ENCODE data around the gene C16orf95. TPM values are rescaled to one million over a fixed set of nuclear protein-coding genes. Genes with fewer than 3 reads are reported as not detected.

C16orf95 gene
- total and polyA plus RNA-seq, 8 donors, result 1.1 to 4.7 (median 2.9) TPM

DNA sequence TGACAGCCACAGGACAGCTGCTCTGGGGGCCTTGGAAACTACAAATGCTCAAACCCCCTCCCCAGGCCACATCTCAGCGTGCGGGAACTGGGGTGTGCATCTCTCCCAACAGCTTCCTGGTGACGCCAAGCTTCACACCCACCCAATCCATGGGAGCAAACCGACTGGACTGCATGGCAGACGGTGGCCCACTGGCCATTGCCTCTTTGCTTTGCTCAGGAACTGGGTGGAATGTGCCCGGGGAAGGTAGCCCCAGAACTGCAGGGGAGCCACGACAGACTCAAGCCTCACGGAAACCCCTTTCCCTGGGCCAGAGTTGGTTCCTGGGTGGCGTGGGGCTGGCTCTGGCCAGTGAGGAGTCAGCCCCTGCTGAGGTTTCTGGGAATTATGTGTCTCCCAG, 5.2 kb upstream of the C16orf95 start:
- intact Hi-C loops (cut with DNase I), result loop anchor here in 1 of 3 donors (10.0 kb wide), 1 partner anchor 62 kb away; the partner anchor contains the start of gene FBXO31
- ATAC-seq, result no peak
- Histone ChIP-seq H3K4me1 (peaks cover 7 to 10% (median 9%) of the 10 kb centered on the region in 3 donors), H3K9me3 (no peaks in the 10 kb centered on the region), H3K4me3 (no peak overlapping the region), H3K36me3 (no peaks in the 10 kb centered on the region), H3K27ac (no peak overlapping the region), H3K27me3 (no peaks in the 10 kb centered on the region)
- 83 to 94% methylated on average over 9 of the region's 9 CpGs for WGBS, 2 donors
- DNase-seq, result peak in 1 of 6 donors; percentile 11
- TF ChIP-seq, protein P1, sequence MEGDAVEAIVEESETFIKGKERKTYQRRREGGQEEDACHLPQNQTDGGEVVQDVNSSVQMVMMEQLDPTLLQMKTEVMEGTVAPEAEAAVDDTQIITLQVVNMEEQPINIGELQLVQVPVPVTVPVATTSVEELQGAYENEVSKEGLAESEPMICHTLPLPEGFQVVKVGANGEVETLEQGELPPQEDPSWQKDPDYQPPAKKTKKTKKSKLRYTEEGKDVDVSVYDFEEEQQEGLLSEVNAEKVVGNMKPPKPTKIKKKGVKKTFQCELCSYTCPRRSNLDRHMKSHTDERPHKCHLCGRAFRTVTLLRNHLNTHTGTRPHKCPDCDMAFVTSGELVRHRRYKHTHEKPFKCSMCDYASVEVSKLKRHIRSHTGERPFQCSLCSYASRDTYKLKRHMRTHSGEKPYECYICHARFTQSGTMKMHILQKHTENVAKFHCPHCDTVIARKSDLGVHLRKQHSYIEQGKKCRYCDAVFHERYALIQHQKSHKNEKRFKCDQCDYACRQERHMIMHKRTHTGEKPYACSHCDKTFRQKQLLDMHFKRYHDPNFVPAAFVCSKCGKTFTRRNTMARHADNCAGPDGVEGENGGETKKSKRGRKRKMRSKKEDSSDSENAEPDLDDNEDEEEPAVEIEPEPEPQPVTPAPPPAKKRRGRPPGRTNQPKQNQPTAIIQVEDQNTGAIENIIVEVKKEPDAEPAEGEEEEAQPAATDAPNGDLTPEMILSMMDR (IDR thresholded peaks at IDR 0.05), result no peak
- FAIRE-seq, result no peak

DNA sequence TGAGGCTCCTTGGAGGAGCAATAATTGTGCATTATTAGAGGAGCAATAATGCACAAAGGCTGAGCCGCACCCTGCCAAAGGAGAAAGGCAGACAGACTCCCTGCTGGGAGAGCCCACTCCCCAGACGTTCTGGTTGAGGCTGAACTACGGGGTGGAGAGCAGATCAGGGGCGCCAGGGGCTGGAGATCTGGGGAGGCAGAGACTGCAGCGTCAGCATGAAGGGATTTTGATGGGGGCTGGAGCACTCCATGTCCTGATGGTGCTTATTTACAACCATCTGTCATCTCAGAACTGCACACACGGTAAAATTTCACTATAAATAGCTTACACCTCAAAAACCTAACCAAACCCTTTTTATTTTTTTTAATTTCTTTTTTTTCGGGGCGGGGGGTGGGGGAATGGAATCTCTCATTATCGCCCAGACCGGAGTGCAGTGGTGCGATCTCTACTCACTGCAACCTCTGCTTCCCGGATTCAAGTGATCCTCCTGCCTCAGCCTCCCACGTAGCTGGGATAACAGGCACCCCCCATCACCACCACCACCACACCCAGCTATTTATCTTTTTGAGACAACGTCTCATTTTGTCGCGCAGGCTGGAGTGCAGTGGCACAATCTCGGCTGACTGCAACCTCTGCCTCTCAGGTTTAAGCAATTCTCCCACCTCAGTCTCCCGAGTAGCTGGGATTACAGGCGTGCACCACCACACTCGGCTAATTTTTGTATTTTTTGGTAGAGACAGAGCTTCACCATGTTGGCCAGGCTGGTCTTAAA, 4.3 kb upstream of the C16orf95 start:
- H3K4me3 ChIP-seq, result no peak overlapping the region
- H3K36me3 ChIP-seq, result no peaks in the 10 kb centered on the region
- 79 to 81% methylated on average over 20 of the region's 20 CpGs for WGBS, 2 donors
- H3K27me3 ChIP-seq, result no peaks in the 10 kb centered on the region
- intact Hi-C loops (cut with DNase I), result loop anchor here in 1 of 3 donors (10.0 kb wide), 1 partner anchor 63 kb away; the partner anchor contains the start of gene FBXO31
- H3K9me3 ChIP-seq, result no peaks in the 10 kb centered on the region
- TF ChIP-seq, protein P1 (IDR thresholded peaks at IDR 0.05), result no peak
- DNase-seq (no peak), FAIRE-seq (no peak), ATAC-seq (no peak)
- peaks cover 7 to 10% (median 9%) of the 10 kb centered on the region in 3 donors for H3K4me1 ChIP-seq
- H3K27ac ChIP-seq, result no peak overlapping the region

DNA sequence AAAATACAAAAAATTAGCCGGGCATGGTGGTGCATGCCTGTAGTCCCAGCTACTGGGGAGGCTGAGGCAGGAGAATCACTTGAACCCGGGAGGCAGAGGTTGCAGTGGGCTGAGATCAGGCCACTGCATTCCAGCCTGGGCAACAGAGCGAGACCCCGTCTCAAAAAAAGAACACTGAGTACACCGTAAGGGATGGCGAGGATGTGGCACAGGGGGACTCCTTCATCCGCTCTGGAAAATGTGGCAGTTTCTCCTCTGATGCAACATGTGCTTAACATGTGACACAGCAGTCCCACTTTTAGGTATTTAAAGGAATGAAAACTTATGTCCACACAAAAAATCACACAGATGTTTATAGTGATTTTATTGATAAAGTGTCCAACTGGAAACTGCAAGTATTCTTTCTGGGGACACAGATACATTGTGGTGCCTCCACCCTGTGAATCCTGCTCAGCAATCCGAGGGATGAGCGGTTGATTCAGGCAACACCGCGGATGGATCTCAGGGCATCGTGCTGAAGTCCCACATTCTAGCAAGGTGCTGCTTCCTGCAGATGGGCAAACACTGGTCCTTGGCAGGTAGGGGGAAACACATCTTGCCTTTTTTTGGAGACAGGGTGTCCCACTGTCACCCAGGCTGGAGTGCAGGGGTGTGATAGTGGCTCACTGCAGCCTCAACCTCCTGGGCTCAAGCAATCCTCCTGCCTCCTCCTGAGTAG, 3.5 kb upstream of the C16orf95 start:
- H3K27ac ChIP-seq, result no peak overlapping the region
- H3K4me3 ChIP-seq, result no peak overlapping the region
- H3K27me3 ChIP-seq, result no peaks in the 10 kb centered on the region
- FAIRE-seq (no peak), DNase-seq (no peak), ATAC-seq (no peak)
- H3K4me1 ChIP-seq, result peaks cover 7 to 10% (median 9%) of the 10 kb centered on the region in 3 donors
- no peaks in the 10 kb centered on the region for H3K36me3 ChIP-seq
- intact Hi-C loops (cut with DNase I), result loop anchor here in 1 of 3 donors (10.0 kb wide), 1 partner anchor 64 kb away; the partner anchor contains the start of gene FBXO31
- 88 to 91% methylated on average over 12 of the region's 12 CpGs for WGBS, 2 donors
- H3K9me3 ChIP-seq, result no peaks in the 10 kb centered on the region
- TF ChIP-seq, protein P1 (IDR thresholded peaks at IDR 0.05), result no peak

DNA sequence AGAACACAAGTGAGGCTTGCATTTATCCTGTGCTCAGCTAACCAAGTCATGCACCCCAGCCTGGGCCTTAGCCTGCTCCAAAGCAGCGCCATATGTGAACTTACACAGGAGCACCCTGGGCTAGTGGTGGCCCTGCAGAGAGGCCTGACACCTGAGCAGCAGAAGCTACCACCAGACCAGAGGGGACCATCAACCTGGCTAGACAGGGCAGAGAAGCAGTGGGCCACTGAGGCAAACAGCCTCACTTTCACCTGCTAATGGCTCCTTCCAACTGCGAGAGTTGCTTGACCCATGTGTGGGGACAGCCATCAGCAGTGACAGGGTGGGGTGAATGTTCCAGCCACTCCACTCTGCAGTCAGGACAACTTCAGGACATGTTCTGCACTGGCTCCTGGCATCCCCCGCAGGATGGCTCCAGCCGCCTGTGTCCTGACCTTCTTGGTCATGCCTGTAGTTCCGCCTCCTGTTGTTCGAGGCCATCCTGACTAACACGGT, 2.9 kb upstream of the C16orf95 start:
- WGBS, 2 donors, result 83 to 90% methylated on average over 7 of the region's 7 CpGs
- DNase-seq, result peak in 1 of 6 donors; percentile 14
- Histone ChIP-seq H3K27me3 (no peaks in the 10 kb centered on the region), H3K4me1 (peaks cover 7 to 10% (median 9%) of the 10 kb centered on the region in 3 donors), H3K36me3 (no peaks in the 10 kb centered on the region), H3K4me3 (no peak overlapping the region), H3K9me3 (no peaks in the 10 kb centered on the region), H3K27ac (no peak overlapping the region)
- intact Hi-C loops (cut with DNase I), result loop anchor here in 1 of 3 donors (10.0 kb wide), 1 partner anchor 65 kb away; the partner anchor contains the start of gene FBXO31
- no peak for ATAC-seq
- TF ChIP-seq, protein P1 (IDR thresholded peaks at IDR 0.05), result no peak
- FAIRE-seq, result no peak

Measured in pancreas (tissue), 10 donors.